ENCODE results near the gene POLR2F.
"Not testable (repeated sequence)": the region's sequence is repeated elsewhere in the genome, so short reads cannot be mapped to it uniquely, and the experiment has no call there.

Gene POLR2F

GRCh38 chr22:37953062-37953436 is 450 bp upstream of the POLR2F start:
- no peak for DNase-seq (ENCODE audit: low read depth in 1 of 2, low spot score in 1 of 2)

GRCh38 chr22:37954686-37955085 is 1.2 kb downstream of the POLR2F start:
- DNase-seq (ENCODE audit: low read depth in 1 of 2, low spot score in 1 of 2) = no peak

- not testable (repeated sequence) for DNase-seq (ENCODE audit: low read depth in 1 of 2, low spot score in 1 of 2)
Measured at GRCh38 chr22:37955825-37956397, 2.4 kb downstream of the POLR2F start.

DNA sequence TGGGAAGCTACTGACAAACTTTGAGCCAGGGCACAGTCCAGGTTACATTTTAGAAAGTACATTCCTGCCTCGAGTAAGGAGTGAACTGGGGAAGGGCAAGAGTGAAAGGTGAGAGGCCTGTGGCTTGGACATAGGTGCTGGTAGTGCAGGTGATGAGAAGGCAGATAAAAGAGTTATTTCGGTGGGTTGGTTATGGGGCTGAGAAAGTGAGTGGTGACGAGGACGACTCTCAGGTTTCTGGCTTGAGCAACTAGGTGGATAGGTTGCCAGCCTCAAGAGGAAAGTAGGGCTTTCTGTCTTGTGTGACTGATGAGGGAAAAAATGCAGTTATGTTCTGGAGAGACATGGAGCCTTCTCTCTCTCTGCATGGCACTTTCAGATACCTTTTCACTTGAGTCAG is 3.7 kb downstream of the POLR2F start:
- DNase-seq (ENCODE audit: low read depth in 1 of 2, low spot score in 1 of 2) = no peak

DNA sequence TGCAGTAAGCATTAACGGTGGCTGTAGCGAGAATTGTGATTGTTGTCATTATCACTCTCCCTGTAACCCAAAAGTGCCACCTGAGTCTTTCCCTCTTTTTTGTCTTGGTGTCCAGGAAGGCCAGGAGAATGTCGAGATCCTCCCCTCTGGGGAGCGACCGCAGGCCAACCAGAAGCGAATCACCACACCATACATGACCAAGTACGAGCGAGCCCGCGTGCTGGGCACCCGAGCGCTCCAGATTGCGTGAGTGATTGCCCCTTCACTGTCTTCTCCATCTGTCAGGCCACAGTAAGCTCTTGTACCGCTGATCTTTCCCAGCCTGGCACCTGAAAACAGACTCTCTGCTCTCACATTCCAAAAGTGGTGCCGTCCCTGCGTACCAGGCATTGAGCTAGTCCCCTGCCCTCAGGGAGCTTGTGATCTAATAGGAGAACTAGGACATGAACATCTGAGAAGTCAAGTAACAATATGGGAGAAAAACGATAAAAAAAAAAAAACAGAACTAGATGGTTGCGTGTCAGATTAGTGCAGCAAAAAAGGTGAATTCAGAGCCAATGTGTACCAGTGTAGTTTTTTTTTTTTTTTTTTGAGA is 5.8 kb downstream of the POLR2F start:
- no peak for DNase-seq (ENCODE audit: low read depth in 1 of 2, low spot score in 1 of 2)

DNA sequence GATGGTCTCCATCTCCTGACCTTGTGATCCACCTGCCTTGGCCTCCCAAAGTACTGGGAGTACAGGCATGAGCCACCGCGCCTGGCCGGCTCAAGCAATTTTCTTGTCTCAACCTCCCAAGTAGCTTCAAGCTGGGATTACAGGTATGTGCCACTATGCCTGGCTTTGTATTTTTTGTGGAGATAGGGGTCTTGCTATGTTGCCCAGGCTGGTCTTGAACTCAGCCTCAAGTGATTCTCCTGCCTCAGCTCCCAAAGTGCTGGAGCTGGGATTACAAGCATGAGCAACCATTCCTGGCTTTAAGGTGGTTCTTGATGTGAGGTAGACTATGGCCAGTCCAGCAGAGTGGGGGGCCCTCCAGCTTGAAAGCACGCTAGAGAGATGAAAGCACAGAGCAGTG is 7.6 kb downstream of the POLR2F start:
- no peak for DNase-seq (ENCODE audit: low read depth in 1 of 2, low spot score in 1 of 2)

DNA sequence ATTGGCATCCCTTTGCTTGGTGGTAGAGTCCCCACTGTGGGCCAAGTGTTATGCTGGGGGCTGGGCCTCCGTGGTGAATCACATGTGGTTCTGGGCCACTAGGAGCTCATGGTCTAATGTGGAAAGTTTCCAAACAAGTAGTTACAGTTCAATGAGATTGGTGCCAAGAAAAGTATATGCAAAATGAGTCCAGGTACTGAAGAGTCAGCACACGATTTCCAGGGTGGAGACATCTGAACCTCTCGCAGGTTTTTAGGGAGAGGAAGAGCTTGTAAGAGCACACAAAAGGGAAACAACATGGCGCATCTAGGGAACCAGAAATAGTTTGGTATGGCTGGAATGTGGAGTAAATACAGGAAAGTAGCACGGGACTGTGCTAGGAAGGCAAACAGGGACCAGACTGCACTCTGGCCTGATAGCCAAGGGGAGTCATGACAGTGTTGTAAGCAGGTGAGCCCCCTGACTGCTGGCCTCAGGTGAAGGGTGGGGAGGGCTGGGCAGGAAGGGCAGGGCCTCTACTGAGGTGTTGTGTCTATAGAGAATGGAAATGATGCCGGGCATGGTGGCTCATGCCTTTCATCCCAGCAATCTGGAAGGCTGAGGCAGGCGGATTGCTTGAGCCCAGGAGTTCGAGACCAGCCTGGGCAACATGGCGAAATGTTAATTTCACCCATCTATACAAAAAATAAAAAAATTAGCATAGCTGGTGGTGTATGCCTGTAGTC is 12.6 kb downstream of the POLR2F start:
- DNase-seq (ENCODE audit: low read depth in 1 of 2, low spot score in 1 of 2) = no peak

DNA sequence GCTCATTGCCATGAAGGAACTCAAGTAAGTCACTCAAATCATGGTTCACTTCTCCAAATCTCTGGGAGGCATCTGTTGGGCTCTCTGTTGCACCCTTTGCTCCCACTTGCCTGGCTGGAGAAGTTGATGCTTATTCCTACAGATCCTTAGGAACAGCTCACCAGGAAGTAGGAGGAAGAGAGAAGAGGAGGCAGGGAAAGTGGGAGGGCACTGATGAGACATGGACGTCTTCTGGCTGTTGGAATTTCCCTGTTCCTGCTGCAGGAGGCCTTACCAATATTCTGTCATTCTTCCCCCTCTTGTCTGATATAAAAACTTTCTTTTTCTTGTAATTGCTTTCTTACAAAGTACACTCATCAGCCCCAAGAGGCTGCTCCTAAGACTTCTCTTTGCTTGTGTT is 13.6 kb downstream of the POLR2F start:
- no peak for DNase-seq (ENCODE audit: low read depth in 1 of 2, low spot score in 1 of 2)

- no peak for DNase-seq (ENCODE audit: low read depth in 1 of 2, low spot score in 1 of 2)
Measured at GRCh38 chr22:37967637-37968451, 14.3 kb downstream of the POLR2F start.

GRCh38 chr22:37968452-37969251 is 15.2 kb downstream of the POLR2F start:
- no peak for DNase-seq (ENCODE audit: low read depth in 1 of 2, low spot score in 1 of 2)

- DNase-seq (ENCODE audit: low read depth in 1 of 2, low spot score in 1 of 2) = no peak
Measured at GRCh38 chr22:37970864-37971263, 17.4 kb downstream of the POLR2F start.

- no peak for DNase-seq (ENCODE audit: low read depth in 1 of 2, low spot score in 1 of 2)
Measured at GRCh38 chr22:37971475-37972434, 18.3 kb downstream of the POLR2F start.

GRCh38 chr22:37972527-37972926 is 19.0 kb downstream of the POLR2F start:
- no peak for DNase-seq (ENCODE audit: low read depth in 1 of 2, low spot score in 1 of 2)

- no peak for DNase-seq (ENCODE audit: low read depth in 1 of 2, low spot score in 1 of 2)
Measured at GRCh38 chr22:37973271-37974170, 20.0 kb downstream of the POLR2F start.

GRCh38 chr22:37975153-37975552 is 21.7 kb downstream of the POLR2F start:
- DNase-seq (ENCODE audit: low read depth in 1 of 2, low spot score in 1 of 2) = no peak

DNA sequence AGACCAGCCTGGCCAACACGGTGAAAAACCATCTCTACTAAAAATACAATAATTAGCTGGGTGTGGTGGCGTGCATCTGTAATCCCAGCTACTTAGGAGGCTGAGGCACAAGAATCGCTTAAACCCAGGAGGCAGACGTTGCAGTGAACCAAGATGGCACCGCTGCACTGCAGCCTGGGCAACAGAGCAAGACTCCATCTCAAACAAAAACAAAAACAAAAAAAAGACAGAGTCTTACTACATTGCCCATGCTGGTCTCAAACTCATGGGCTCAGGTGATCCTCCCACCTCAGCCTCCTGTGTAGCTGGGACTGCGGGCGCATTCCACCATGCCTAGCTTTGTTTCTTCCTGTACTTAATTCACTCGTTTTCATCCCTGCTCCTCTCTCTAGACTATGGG is 22.5 kb downstream of the POLR2F start:
- not testable (repeated sequence) for DNase-seq (ENCODE audit: low read depth in 1 of 2, low spot score in 1 of 2)

- DNase-seq (ENCODE audit: low read depth in 1 of 2, low spot score in 1 of 2) = no peak
Measured at GRCh38 chr22:37976547-37976946, 23.0 kb downstream of the POLR2F start.

DNA sequence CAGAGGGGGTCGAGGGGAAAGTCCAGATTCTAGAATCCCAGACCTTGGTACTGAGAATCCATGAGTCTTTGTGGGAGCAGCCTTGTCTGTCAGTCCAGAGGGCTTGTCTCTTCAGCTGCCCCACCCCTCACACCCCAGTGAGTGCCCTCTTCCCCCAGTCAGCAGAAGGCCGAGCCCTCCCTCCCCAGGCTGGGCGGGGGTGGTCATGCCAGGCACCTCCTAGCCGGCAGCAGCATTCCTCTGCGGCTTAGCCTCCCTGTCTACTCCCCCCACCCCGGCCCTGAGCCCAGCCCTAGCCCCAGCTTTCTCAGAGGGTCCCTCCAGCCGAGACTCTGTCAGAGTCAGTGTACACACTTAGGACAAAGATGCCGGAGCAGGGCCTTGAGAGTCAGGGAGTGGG is 26.3 kb downstream of the POLR2F start:
- no peak for DNase-seq (ENCODE audit: low read depth in 1 of 2, low spot score in 1 of 2)

Data from activated T-helper 1 cell treated with anti-CD3 and anti-CD28 coated beads, Interleukin-2, amount 50 U/mL, for 16 hours (primary cell).